Ectodermal cell (in vitro differentiated cells): ENCODE measurements around the gene LMO1.

Experiments
- H3K27ac ChIP-seq: 2 replicates; pipeline ENCODE4 v1.7.0; 2013; ENCODE audit warnings: mild to moderate bottlenecking, low read depth, low read length; ENCODE audit not compliant: insufficient read depth, poor library complexity, severe bottlenecking
- H3K27me3 ChIP-seq: 2 replicates; pipeline ENCODE4 v1.7.0; 2013; ENCODE audit warnings: mild to moderate bottlenecking, low read length; ENCODE audit not compliant: insufficient read depth, control insufficient read depth, poor library complexity, severe bottlenecking
- H3K36me3 ChIP-seq: one replicate; pipeline ENCODE4 v1.7.0; 2013; ENCODE audit warnings: low read length; ENCODE audit not compliant: control insufficient read depth, insufficient read depth
- H3K4me1 ChIP-seq: one replicate; pipeline ENCODE4 v1.7.0; 2013; ENCODE audit warnings: low read length; ENCODE audit not compliant: control insufficient read depth, insufficient read depth
- H3K4me3 ChIP-seq: 2 replicates; pipeline ENCODE4 v1.7.0; 2013; ENCODE audit warnings: low read depth, low read length, control low read depth; ENCODE audit not compliant: insufficient read depth
- H3K9me3 ChIP-seq: 2 replicates; pipeline ENCODE4 v1.7.0; 2013; ENCODE audit warnings: mild to moderate bottlenecking, low read length, moderate library complexity; ENCODE audit not compliant: control insufficient read depth
- WGBS, 2 experiments: methylation state at CpG; one replicate each; pipeline ENCODE4 v1.1.7; 2013; ENCODE audit warnings: missing lambda C conversion rate in 2 of 2; 5-methylcytosine and 5-hydroxymethylcytosine counted together

The LMO1 gene

DNA sequence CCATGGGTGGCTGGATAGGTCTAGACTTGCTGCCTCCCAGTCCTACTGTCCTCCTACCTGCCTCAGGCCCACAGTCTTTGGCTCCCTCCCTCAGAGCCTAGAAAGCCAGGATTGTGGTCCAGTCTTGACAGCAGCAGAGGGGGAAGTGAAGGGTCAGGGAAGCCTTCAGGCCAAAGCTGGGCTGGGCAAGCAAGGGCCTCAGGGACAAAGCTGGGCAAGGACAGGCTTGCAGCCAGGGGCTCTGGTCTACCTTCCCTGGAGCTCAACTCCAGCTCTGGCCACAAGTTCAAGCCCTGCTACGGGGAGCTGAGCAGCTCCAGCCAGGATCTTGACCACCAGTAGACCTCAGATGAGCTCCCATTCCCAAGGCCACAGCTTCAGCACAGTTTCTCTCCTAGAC, 14.9 kb downstream of the LMO1 start:
- Histone ChIP-seq H3K27me3 (no peaks in the 10 kb centered on the region), H3K27ac (no peak overlapping the region), H3K9me3 (no peaks in the 10 kb centered on the region), H3K36me3 (no peaks in the 10 kb centered on the region), H3K4me3 (no peak overlapping the region), H3K4me1 (peaks cover 5% of the 10 kb centered on the region)
- WGBS, 2 experiments, result 96 to 100% methylated on average over 1 of the region's 1 CpG

DNA sequence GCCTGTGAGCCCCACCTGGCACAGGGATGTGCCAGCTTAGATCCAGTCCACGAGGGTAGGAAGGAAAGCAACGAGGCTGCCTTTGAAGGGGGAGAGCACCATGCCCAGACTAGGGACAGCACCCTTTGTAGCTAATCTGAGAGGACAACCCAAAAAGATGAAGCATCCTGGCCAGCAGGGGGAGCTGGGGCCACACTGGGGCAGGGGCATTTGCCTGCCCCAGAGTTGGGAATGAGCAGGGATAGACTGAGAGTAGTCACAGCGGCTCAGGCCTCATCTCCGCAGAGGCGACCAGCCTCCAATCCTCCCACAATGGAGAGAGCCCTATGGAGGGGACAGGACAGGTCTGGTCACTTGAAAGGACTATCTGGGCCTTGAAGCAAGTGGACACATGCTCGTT, 16.4 kb downstream of the LMO1 start:
- H3K4me3 ChIP-seq, result no peak overlapping the region
- H3K27me3 ChIP-seq, result no peaks in the 10 kb centered on the region
- peaks cover 20% of the 10 kb centered on the region for H3K4me1 ChIP-seq
- no peaks in the 10 kb centered on the region for H3K36me3 ChIP-seq
- H3K27ac ChIP-seq, result no peak overlapping the region
- no peaks in the 10 kb centered on the region for H3K9me3 ChIP-seq
- WGBS, 2 experiments, result 92 to 93% methylated on average over 6 of the region's 6 CpGs

DNA sequence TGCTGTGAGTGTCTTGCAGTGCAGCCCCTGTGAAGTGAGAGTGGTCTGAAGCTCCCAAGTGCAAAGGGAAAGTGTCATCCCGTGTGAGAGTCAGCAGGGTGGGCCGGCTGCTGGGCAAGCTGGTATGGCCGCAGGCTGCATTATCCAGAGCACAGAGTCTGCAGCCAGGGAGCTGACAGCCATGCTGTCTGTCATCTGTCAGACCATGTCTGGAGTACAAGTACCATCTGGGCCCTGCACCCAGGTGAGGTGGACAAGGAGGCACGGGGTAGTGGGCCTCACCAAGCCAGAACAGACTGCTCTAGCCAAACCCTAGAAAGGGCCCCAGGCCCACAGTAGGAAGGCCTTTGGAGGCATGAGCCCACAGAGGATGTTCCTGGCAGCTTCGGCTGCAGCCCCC, 20.2 kb downstream of the LMO1 start:
- Histone ChIP-seq H3K36me3 (no peaks in the 10 kb centered on the region), H3K4me3 (no peak overlapping the region), H3K9me3 (no peaks in the 10 kb centered on the region), H3K4me1 (peaks cover 26% of the 10 kb centered on the region), H3K27ac (peak overlapping the region; percentile 44), H3K27me3 (no peaks in the 10 kb centered on the region)
- WGBS, 2 experiments, result 72 to 74% methylated on average over 5 of the region's 5 CpGs

DNA sequence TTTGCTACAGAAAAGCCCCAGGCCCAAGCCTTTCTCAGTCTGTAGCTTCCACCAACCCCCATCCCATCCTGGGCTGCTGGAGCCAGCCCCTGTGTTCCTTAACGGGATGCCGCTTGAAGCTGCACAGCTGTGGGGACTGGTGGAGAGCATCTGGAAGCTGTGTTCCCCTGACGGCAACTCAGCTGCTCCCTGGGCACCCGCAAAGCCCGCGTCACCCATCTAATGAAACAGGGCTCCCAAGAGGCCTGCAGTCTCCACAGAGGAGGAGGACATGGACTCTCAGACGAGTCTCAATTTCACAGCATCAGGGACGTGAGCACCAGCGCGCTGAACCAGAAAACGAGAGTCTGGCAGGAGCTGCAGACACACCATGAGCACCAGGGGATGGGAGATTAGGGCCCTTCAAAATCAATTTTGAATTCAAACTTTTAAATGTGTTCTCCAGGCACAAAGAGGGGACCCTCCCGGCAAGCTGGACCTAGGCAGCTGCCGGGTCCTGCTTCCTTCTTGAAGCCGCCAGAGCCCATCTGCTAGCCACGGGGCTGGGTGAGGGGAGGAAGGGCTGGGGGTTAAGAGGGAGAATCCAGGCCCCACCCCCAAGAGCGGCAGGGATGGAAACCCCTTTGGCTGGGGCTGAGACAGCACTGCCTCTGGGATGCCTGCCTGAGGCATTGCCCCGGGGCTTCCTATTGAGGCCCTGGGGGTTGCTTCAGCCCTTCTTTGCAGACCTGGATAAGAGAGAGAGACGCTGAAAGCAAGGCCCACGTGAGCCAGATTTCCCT, 21.0 kb downstream of the LMO1 start:
- H3K27ac ChIP-seq, result peak overlapping the region; percentile 72
- no peaks in the 10 kb centered on the region for H3K27me3 ChIP-seq

DNA sequence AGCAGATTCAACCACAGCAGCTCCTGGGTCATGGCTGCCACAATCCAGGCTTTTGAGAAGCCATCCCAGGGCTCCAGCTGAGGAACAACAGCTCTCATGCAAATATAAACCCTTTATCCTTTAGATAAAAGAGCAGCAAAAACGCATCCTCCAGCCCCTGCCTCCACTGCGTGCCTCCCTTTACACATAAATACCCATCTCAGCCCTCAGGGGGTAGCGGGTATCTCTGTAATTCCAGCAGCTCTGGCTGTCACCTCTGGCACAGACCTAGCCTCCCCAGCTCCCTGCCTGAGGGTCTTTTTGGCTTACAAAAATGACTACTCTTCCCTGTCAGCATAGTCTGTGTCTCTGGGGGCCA, 21.6 kb downstream of the LMO1 start:
- WGBS, 2 experiments, result 21 to 22% methylated on average over 3 of the region's 3 CpGs
- no peak overlapping the region for H3K4me3 ChIP-seq
- no peaks in the 10 kb centered on the region for H3K36me3 ChIP-seq
- H3K4me1 ChIP-seq, result peaks cover 26% of the 10 kb centered on the region
- H3K9me3 ChIP-seq, result no peaks in the 10 kb centered on the region
- no peaks in the 10 kb centered on the region for H3K27me3 ChIP-seq
- peak overlapping the region; percentile 72 for H3K27ac ChIP-seq

More for the DNA sequence above, 21.0 kb downstream of the LMO1 start:
- no peaks in the 10 kb centered on the region for H3K9me3 ChIP-seq
- WGBS, 2 experiments, result 34 to 40% methylated on average over 19 of the region's 19 CpGs
- H3K4me3 ChIP-seq, result no peak overlapping the region
- peaks cover 26% of the 10 kb centered on the region for H3K4me1 ChIP-seq
- no peaks in the 10 kb centered on the region for H3K36me3 ChIP-seq

DNA sequence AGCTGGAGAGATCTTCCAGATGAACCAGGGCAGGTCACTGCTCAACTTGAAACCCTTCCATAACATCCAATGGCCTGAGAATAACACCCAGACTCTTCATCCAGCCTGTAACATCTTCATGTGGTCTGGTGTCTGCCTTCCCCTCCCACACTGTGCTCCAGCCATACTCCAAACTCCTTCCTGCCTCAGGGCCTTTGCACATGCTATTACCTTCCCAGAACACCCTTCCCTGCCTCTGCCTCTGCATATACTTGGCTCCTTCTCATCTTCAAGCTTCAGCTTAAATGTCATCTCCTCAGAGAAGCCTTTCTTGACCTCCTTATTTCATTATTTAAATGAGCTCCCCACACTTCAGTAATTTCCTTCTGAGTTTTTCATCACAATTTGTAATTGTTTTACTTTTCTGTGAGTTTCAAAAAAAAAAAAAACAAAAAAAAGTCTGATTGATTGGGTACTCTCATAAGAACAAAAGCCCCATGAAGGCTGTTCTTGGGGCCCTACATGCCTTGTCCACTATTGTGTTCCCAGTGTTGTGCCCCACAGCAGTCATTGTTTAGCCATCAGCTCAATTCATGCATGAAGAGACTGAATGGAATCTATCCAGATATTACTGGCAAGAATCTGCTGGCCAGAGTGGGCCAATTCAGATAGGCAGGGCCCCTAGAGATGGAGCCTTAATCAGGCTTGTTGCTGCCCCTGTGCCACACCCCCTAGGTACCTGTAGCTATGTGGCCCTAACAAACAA, 22.1 kb downstream of the LMO1 start:
- H3K27ac ChIP-seq, result peak overlapping the region; percentile 72
- H3K4me3 ChIP-seq, result no peak overlapping the region
- H3K27me3 ChIP-seq, result no peaks in the 10 kb centered on the region
- H3K4me1 ChIP-seq, result peaks cover 26% of the 10 kb centered on the region
- no peaks in the 10 kb centered on the region for H3K9me3 ChIP-seq
- H3K36me3 ChIP-seq, result no peaks in the 10 kb centered on the region

DNA sequence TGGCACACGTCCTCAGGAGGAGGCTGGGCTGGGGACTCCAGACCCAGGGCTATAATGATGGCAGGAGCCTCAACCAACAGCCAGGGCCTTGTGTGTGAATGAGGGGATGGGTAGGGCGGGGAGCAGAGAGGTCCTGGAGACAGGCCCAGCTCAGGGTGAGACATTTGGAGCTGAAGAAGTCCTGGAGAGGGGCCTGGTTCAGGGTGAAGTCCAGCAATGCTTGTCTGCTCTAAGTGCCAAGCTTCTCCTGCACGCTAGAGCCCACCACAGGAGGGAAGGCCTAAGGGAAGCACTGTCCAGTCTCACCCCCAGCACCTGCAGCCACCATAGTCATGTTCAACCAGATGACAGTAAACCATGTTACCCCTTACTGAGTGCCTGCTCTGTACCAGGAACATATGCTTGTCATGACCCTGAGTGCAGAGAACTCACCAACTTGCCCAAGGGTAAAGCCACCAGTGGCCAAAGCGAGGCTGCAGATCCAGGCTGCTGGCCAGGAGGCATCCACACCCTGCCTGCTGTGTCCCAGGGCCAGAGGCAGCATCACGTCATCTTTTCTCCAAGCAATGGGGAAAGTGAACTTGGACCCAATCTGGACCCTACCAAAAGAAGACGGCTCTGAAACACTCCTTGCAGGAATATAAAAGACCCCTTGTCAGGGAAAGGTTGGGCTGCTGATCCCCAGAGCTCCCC, 24.0 kb downstream of the LMO1 start:
- H3K9me3 ChIP-seq, result no peaks in the 10 kb centered on the region
- no peaks in the 10 kb centered on the region for H3K27me3 ChIP-seq
- no peaks in the 10 kb centered on the region for H3K36me3 ChIP-seq
- no peak overlapping the region for H3K27ac ChIP-seq
- H3K4me1 ChIP-seq, result peaks cover 26% of the 10 kb centered on the region
- no peak overlapping the region for H3K4me3 ChIP-seq
- WGBS, 2 experiments, result 91 to 93% methylated on average over 6 of the region's 6 CpGs

DNA sequence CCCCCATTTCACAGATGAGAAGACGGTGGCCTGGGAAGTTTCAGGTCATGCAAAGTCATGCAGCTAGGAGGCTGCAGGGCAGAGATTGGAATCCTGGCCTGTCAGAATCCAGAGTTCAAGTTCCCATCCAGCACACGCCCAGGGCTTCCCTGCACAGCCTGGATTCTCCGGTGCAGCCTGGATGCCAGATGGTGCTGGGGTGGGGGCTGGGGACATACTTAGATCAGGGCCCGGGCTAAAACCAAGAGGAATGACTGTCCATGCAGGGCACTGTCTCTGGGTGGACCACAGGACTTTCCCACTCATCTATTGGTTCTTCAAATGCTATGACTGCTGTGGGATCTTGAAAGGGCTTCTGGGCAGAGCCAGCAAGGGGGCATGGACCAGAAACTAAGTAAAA, 24.6 kb downstream of the LMO1 start:
- no peaks in the 10 kb centered on the region for H3K9me3 ChIP-seq
- WGBS, 2 experiments, result 96 to 97% methylated on average over 4 of the region's 4 CpGs
- H3K27ac ChIP-seq, result no peak overlapping the region
- peaks cover 27% of the 10 kb centered on the region for H3K4me1 ChIP-seq
- no peaks in the 10 kb centered on the region for H3K36me3 ChIP-seq
- H3K4me3 ChIP-seq, result no peak overlapping the region
- no peaks in the 10 kb centered on the region for H3K27me3 ChIP-seq

DNA sequence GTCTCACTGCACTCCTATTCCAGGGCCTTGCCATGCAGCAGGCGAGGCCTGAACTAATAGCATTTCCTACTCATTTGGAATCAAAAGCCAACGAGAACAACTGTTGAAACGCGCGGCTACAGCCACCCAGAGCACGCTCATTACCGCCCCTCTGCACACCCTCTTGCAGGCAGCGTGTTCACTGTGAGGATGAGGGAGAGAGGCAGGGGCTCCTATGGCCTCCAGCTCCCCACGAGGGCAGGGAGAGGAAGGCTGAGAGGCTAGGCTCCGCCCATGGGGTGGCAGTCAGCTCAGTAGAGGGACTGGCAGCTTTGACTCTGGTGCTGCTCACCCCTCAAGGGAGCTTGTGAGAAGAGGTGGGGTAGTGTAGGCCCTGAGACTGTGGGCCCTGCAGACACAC, 26.2 kb downstream of the LMO1 start:
- H3K4me3 ChIP-seq, result no peak overlapping the region
- no peak overlapping the region for H3K27ac ChIP-seq
- no peaks in the 10 kb centered on the region for H3K9me3 ChIP-seq
- WGBS, 2 experiments, result 88 to 89% methylated on average over 10 of the region's 10 CpGs
- H3K4me1 ChIP-seq, result peaks cover 13% of the 10 kb centered on the region
- no peaks in the 10 kb centered on the region for H3K36me3 ChIP-seq
- no peaks in the 10 kb centered on the region for H3K27me3 ChIP-seq

DNA sequence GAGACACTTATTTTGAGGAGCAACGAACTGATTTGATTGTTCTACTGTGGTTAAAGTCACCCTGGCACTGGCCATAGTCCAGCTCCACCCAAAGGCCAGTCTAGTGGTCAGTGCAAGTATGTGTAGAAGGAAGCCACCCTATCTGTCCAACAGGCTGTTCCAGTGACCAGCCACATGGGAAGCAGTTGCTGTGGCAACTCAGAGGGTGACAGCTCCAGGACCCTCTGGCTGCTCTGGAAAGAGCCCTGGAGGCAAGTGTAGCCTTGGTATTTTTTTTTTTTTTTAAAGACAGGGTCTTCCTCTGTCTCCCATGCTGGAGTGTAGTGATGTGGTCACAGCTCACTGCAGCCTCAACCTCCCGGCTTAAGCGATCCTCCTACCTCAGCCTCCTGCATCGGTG, 27.8 kb downstream of the LMO1 start:
- H3K27ac ChIP-seq, result no peak overlapping the region
- H3K9me3 ChIP-seq, result no peaks in the 10 kb centered on the region
- no peaks in the 10 kb centered on the region for H3K27me3 ChIP-seq
- WGBS, 2 experiments, result 90 to 95% methylated on average over 4 of the region's 4 CpGs
- no peak overlapping the region for H3K4me3 ChIP-seq
- no peaks in the 10 kb centered on the region for H3K36me3 ChIP-seq
- H3K4me1 ChIP-seq, result peaks cover 6% of the 10 kb centered on the region
